Esophagus muscularis mucosa (tissue), 3 donors: ENCODE results near the gene OR6X1.

Experiments
- CTCF ChIP-seq, 3 experiments: fragments of 200-600 bp in 2 of 3; fragments of 450-650 bp in 1 of 3; sonication (generic) in 2 of 3; IDR thresholded peaks; one replicate each; pipeline ENCODE4 v1.5.1; 2017 to 2019; ENCODE audit warnings: antibody characterized with exemption in 3 of 3, mild to moderate bottlenecking in 2 of 3, moderate library complexity in 1 of 3
- POLR2A ChIP-seq: fragments of 450-650 bp; IDR thresholded peaks from one replicate; pipeline ENCODE4 v1.6.1; 2017; ENCODE audit warnings: antibody characterized with exemption, moderate library complexity, mild to moderate bottlenecking, low read depth

- TF ChIP-seq POLR2A, result no peak
- TF ChIP-seq CTCF (IDR thresholded peaks at IDR 0.05), result no peak
Observed at GRCh38 chr11:123775715-123776549, 21.6 kb upstream of the OR6X1 start.
